HG02870 (cell line): ENCODE measurements around the gene ARHGAP44.

ENCODE experiments used
- ATAC-seq: cut with Tn5 transposase; IDR thresholded peaks from one replicate; pipeline ENCODE4 v1.9.1; 2021; ENCODE audit warnings: mild to moderate bottlenecking, moderate library complexity; ENCODE audit not compliant: unreplicated experiment

Gene ARHGAP44

GRCh38 chr17:13014801-13015200, 225.5 kb downstream of the ARHGAP44 start:
- no peak for ATAC-seq

DNA sequence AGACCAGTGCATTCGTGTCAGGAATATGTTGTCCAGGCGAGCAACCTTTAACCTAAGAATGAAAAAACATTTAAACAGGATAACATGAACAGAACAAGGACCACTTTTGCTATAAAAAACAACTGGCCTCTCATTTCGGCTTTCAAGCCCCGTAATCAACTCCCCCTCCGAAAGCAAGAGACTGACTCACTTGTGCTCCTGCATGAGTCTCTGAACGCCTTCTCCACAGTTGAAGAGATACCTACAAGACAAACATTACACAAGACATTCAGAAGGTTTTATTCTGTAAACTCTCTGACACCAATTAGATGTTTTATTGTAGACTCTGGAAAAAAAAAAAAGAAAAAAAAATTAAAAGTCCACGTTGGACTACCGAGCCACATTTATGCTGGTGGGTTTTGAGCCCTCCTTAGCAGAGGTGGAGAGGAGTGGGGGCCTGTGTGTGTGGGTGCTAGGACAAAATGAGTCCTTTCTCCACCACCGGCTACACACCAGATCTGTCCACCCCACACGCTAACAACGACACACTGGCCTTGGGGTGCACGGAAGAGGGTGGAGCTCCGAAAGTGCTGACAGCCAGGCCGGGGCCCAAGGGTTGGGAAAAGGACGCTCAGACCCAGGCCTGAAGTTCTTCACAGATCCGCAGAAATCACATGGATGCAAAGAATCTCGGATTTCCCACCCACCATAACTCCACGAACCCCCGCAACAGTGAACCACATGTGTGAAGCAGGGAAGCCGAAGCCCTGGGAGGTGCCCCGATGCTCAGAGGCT, 227.8 kb downstream of the ARHGAP44 start:
- ATAC-seq, result peak; percentile 4

- peak; percentile 95 for ATAC-seq
Measured at GRCh38 chr17:13017655-13018459, 228.6 kb downstream of the ARHGAP44 start, which contains the start of gene ELAC2. ELAC2 (minus strand) TSS chr17:13018027; CDS start chr17:13017947, 80 bp downstream.

- ATAC-seq, result no peak
Measured at GRCh38 chr17:13024016-13024415, 234.7 kb downstream of the ARHGAP44 start.

DNA sequence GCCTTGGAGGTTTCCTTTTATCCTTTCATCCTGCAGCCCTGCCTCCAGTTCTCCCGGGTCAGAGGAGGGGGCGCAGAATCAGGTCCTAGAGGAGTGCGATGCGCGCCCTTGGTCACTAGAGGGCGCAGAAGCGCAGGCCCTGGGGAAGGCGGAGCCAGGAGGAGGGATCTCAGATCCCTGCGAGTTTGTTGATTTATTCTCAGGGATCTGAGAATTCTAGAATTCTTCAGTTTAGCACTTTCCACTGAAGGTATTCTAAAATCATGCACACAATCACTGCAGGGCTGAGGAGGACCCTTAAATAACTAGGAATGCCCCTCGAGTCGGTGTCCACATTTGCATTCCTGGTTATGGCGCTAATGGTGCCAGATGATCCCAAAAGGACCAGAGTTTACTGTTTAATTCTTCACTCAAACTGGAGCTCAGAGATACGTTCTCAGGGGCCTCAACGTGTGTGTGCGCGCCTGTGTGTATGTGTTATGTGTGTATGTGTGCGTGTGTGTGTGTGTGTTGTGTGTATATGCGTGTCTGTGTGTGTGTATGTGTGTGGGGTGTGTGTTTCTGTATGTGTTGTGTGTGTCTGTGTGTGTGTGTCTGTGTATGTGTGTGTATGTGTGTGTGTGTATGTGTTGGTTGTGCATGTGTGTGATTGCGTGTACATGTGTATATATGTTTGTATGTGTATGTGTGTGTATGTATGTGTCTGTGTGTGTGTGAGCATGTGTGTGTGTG, 235.4 kb downstream of the ARHGAP44 start:
- peak; percentile 80 for ATAC-seq

- no peak for ATAC-seq
Measured at GRCh38 chr17:13025258-13025627, 235.9 kb downstream of the ARHGAP44 start.

DNA sequence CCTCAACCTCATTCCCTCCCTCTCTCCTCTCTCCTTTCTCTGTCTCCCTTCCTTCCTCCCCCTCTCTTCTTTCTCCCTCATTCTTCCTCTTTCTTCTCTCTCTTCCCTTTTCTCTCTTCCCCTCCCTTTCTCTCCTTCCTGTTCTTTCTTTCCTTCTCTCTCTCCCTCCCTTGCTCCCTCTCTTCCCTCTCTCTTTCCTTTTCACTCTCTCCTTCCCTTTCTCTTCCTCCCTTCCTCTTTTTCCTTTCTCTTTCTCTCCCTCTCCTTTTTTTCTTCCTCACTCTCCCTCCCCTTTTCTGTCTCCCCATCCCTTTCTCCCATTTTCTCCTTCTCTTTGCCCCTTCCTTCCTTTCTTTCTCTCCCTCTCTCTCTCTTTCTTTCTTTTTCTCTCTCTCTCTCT, 236.4 kb downstream of the ARHGAP44 start:
- no peak for ATAC-seq

DNA sequence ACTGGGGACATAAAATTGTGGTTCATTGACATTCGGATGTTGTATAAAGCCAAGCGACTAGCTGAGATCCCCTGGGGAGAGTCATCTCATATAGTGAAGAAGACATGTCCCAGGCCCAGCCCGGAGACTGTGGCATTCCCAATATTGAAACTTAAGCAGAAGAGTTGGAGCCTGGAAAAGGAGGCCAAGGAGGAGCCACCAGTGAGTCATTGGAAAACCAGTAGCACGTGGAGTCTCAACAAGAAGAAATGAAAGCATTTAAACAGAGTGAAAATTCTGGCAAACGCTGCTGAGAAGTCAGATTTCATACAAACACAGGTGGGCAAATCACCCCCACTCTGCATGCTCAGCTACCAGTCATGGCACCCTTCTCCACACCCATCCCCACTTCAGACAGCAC, 237.9 kb downstream of the ARHGAP44 start:
- no peak for ATAC-seq

DNA sequence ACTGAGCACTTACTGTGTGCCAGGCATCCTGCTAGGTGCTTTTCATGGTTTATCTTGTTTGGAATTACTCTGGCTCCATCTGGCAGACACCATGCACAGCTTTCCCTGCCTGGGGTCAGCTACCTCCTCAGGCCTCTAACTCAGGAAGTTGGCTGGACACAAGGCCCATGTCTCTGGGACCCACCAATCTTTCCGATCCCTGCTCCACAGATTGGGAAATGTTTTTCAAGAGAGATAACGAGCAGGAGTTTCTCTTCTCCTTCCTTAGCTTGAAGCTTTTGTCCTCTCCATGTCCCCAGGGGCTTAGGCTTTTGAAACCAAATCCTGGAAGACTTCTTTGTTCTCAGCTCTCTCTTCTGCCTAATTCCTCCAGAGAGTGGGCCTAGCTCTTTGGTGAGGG, 240.0 kb downstream of the ARHGAP44 start:
- ATAC-seq, result no peak

DNA sequence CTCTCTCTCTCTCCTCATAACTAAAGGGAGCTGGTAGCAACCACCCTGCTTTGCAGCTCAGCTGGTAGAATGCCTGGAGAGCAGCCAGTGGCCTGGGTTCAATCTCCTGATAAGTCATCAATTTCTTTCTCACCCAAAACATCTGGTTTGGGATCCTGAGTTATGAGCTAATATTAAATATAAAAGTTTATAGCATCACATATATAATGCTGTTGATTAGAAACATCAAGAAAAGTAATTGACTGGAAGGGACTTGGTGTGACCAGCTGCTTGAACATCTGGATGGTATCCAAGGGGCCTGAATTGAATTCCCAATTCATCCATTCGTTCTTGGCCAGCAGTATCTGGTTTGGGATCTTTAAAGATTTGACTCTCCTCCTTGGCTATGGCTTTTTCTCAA, 240.8 kb downstream of the ARHGAP44 start:
- no peak for ATAC-seq

DNA sequence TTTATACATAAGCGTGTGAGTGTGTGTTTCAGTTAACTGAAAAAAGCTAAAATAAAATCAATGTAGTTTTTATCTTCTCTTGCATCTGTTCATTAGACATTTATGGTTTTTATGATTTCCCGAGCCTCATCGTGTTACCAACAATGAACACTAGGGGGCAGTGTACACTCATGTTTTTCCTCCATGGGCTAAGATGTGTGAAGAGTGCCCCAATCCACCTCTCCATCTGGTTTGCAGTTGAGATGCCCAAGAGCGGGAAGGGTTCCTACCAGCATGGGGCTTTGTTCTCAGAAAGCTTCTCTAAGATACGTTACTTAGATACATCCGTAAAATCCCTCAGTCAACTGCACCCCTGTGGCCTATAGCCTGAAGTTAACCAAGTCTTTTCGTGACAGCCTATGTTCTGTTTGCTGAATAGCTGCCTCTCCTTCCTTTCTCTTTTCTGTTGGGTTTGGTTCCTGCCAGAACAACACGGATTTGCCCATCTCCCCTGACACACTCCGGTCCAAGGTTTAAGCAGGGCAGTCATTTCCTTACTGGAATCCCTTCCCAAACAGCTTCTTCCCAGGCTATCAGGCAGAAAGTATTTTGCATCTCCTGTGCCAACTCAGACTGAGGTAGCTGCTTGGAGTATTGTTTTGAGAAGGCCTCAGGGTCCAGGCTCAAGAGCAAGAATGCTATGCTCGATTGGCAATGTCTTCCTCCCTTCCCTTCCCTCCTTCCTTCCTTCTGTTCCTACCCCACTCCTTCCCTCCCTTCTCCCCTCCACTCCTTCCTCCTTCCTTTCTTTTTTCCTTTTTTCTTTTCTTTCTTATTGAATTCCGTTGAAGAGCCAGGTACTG, 241.4 kb downstream of the ARHGAP44 start:
- no peak for ATAC-seq

DNA sequence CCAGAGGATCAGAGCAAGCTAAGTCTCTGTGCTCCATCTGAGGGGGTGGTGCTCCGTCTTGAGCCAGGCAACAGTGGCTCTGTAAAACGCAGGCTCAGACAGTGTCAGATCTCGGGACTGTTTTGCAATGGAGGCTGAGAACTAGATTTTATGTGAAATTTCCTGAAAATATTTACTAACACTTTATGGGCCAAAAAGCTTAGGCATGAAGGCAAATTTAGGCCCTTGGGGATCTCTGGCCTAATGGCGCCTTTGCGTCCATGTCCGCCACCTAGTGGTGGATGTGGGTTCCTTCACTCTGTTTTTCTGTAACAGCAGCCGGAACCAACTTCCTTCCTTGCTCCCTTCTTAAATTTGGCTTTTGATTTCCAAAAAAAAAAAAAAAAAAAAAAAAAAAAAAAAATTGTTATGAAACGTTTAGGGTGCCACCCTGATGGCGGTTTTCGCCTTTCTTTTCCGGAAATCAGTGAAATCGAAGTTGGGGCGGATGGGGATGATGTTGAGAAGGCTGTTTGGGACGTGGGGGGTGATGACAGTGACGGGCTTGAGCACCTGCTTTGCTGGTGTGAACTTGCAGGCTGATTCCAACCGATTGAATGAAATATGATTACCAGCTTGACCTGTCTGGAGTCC, 242.5 kb downstream of the ARHGAP44 start:
- peak; percentile 74 for ATAC-seq

GRCh38 chr17:13035420-13035819, 246.1 kb downstream of the ARHGAP44 start:
- ATAC-seq, result no peak

GRCh38 chr17:13036751-13037150, 247.5 kb downstream of the ARHGAP44 start:
- ATAC-seq, result no peak

DNA sequence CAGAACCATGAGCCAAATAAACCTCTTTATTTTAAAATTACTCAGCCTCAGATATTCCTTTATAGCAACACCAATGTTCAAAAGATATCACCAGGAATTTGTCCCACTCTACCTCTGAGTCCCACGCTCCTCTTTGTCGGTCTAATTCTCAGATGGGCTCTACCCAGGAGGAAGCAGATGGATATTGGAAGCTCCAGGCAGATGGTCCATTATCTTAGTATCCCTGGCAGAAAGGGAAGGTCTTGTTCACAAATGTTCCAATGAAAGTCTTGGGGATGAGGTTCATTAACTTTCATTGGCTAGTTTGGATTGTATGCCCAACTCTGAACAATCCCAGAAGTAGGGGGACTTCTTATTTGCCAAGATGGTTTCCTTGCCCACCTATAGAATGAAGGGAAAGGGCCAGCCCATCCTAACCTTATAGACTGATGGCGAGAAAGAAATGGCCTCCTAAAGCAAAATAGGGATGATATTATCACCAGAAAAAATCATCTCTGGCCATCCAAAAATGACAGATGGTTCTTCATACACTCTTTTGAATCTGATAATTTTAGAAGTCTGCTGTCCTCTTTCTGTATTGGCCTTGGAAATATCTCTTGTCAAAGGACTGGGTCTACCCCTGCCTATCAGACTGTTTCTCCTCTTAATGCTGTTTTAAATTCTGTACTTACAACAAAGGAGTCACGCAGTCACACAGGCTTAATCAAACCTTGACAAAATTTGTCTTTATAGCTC, 249.8 kb downstream of the ARHGAP44 start:
- ATAC-seq, result no peak
